CD14-positive monocyte (primary cell): Measurements from ENCODE around the gene RAB10. TPM values are rescaled to one million over a fixed set of nuclear protein-coding genes. Genes with fewer than 3 reads are reported as not detected.
A peak's percentile ranks its signal among the peaks of the same experiment; 100 is the strongest.

Experiments used
- DNase-seq, 3 donors: peaks; one replicate each; pipeline ENCODE4 v3.0.0-alpha.2; 2011 to 2022
- H2AFZ ChIP-seq: 2 replicates; pipeline ENCODE4 v1.6.0; 2012; ENCODE audit warnings: mild to moderate bottlenecking, low read depth, low read length, inconsistent platforms; ENCODE audit not compliant: insufficient read depth, poor library complexity, severe bottlenecking
- H3K27ac ChIP-seq, 2 donors: 1 replicate in 1 of 2; 2 replicates in 1 of 2; pipeline ENCODE4 v1.5.1; 2012 to 2013; ENCODE audit warnings: low read length in 2 of 2, control low read depth in 1 of 2, inconsistent platforms in 1 of 2, low read depth in 1 of 2, mild to moderate bottlenecking in 1 of 2
- H3K27me3 ChIP-seq, 2 donors: one replicate each; pipeline versions ENCODE4 v1.6.0 to v1.6.1; 2011 to 2013; ENCODE audit warnings: low read length in 2 of 2; ENCODE audit not compliant: control insufficient read depth in 2 of 2, insufficient read depth in 2 of 2
- H3K36me3 ChIP-seq, 2 donors: replicated peaks in 1 of 2; 1 replicate in 1 of 2; 2 replicates in 1 of 2; pipeline versions ENCODE4 v1.5.1 to v1.6.1; 2012 to 2013; ENCODE audit warnings: low read length in 2 of 2, control low read depth in 1 of 2, inconsistent platforms in 1 of 2, mild to moderate bottlenecking in 1 of 2; ENCODE audit not compliant: insufficient read depth in 2 of 2, control insufficient read depth in 1 of 2
- H3K4me1 ChIP-seq, 2 donors: 1 replicate in 1 of 2; 2 replicates in 1 of 2; pipeline versions ENCODE4 v1.5.1 to v1.6.1; 2012 to 2013; ENCODE audit warnings: low read length in 2 of 2, control low read depth in 1 of 2, inconsistent platforms in 1 of 2, mild to moderate bottlenecking in 1 of 2, moderate library complexity in 1 of 2; ENCODE audit not compliant: insufficient read depth in 2 of 2, control insufficient read depth in 1 of 2
- H3K4me2 ChIP-seq: replicated peaks from 2 replicates; pipeline ENCODE3; 2012; ENCODE audit warnings: low read length, moderate library complexity, mild to moderate bottlenecking; ENCODE audit not compliant: poor library complexity, severe bottlenecking; ENCODE audit errors: extremely low read depth
- H3K4me3 ChIP-seq, 3 experiments: fragments of 200-600 bp in 1 of 3; sonication (generic) in 1 of 3; replicated peaks in 1 of 3; 1 replicate in 2 of 3; 2 replicates in 1 of 3; pipeline ENCODE4 v1.5.1; 2011 to 2013; ENCODE audit warnings: low read length in 3 of 3, mild to moderate bottlenecking in 3 of 3, control low read depth in 2 of 3, low read depth in 2 of 3, inconsistent platforms in 1 of 3, moderate library complexity in 1 of 3
- H3K79me2 ChIP-seq: 2 replicates; pipeline ENCODE4 v1.6.0; 2012; ENCODE audit warnings: mild to moderate bottlenecking, control low read depth, inconsistent platforms, low read length, moderate library complexity; ENCODE audit not compliant: insufficient read depth
- H3K9ac ChIP-seq: 2 replicates; pipeline ENCODE4 v1.6.0; 2017; ENCODE audit warnings: low read length, mild to moderate bottlenecking; ENCODE audit not compliant: insufficient read depth, poor library complexity, severe bottlenecking
- H3K9me3 ChIP-seq, 2 donors: replicated peaks in 1 of 2; 1 replicate in 1 of 2; 2 replicates in 1 of 2; pipeline versions ENCODE4 v1.5.1 to v1.6.1; 2012 to 2013; ENCODE audit warnings: low read length in 2 of 2, control low read depth in 1 of 2; ENCODE audit not compliant: control insufficient read depth in 1 of 2, insufficient read depth in 1 of 2
- H4K20me1 ChIP-seq: 2 replicates; pipeline ENCODE4 v1.6.0; 2012; ENCODE audit warnings: mild to moderate bottlenecking, low read length, control low read depth, moderate library complexity; ENCODE audit not compliant: insufficient read depth
- H3K27ac Mint-ChIP-seq, 7 donors: one replicate each; pipeline ENCODE4 v1.8.0; 2020; ENCODE audit warnings: mild to moderate bottlenecking in 7 of 7, mixed read lengths in 7 of 7, moderate library complexity in 6 of 7, inconsistent platforms in 2 of 7
- H3K27me3 Mint-ChIP-seq, 3 donors: one replicate each; pipeline ENCODE4 v1.8.0; 2021 to 2022; ENCODE audit warnings: low read depth in 3 of 3, mild to moderate bottlenecking in 3 of 3, mixed read lengths in 3 of 3, moderate library complexity in 3 of 3, inconsistent platforms in 1 of 3
- H3K36me3 Mint-ChIP-seq, 2 donors: one replicate each; pipeline ENCODE4 v1.8.0; 2020; ENCODE audit warnings: mixed read lengths in 2 of 2, inconsistent platforms in 1 of 2, mild to moderate bottlenecking in 1 of 2
- H3K4me1 Mint-ChIP-seq: one replicate; pipeline ENCODE4 v1.8.0; 2020; ENCODE audit warnings: mild to moderate bottlenecking, mixed read lengths
- H3K4me3 Mint-ChIP-seq, 2 donors: one replicate each; pipeline ENCODE4 v1.8.0; 2020; ENCODE audit warnings: mild to moderate bottlenecking in 2 of 2, mixed read lengths in 2 of 2, moderate library complexity in 1 of 2
- H3K9me3 Mint-ChIP-seq, 7 donors: one replicate each; pipeline ENCODE4 v1.8.0; 2020 to 2022; ENCODE audit warnings: mixed read lengths in 7 of 7, mild to moderate bottlenecking in 6 of 7, moderate library complexity in 6 of 7, inconsistent platforms in 2 of 7
- WGBS: methylation state at CpG from one replicate; pipeline ENCODE4 v1.1.5; 2013; ENCODE audit warnings: missing lambda C conversion rate; ENCODE audit not compliant: insufficient coverage; 5-methylcytosine and 5-hydroxymethylcytosine counted together
- intact Hi-C, 2 donors: fragments of 100-400 bp; cut with micrococcal nuclease; formaldehyde crosslinking; loops; one replicate each; pipeline versions ENCODE4 v1.15.0 to v1.15.1; 2023
- polyA plus RNA-seq, 3 donors: library from polyadenylated mRNA; depleted of rRNA in 1 of 3; unstranded in 2 of 3; stranded (reverse) in 1 of 3; fragments of 300-500 nt in 2 of 3; fragments of >200 nt in 1 of 3; fragmentation: Illumina TruSeq in 2 of 3; gene quantifications; 1 replicate in 2 of 3; 2 replicates in 1 of 3; pipeline ENCODE4 v1.2.3, GENCODE V29; 2012 to 2021
- TF ChIP-seq, protein P1 (sequence below): fragments of 200-600 bp; IDR thresholded peaks from one replicate; pipeline ENCODE4 v1.8.0; 2022; ENCODE audit warnings: antibody characterized with exemption, mild to moderate bottlenecking

RAB10 gene
- polyA plus RNA-seq, 3 donors = 38.6 to 258 (median 202) TPM

DNA sequence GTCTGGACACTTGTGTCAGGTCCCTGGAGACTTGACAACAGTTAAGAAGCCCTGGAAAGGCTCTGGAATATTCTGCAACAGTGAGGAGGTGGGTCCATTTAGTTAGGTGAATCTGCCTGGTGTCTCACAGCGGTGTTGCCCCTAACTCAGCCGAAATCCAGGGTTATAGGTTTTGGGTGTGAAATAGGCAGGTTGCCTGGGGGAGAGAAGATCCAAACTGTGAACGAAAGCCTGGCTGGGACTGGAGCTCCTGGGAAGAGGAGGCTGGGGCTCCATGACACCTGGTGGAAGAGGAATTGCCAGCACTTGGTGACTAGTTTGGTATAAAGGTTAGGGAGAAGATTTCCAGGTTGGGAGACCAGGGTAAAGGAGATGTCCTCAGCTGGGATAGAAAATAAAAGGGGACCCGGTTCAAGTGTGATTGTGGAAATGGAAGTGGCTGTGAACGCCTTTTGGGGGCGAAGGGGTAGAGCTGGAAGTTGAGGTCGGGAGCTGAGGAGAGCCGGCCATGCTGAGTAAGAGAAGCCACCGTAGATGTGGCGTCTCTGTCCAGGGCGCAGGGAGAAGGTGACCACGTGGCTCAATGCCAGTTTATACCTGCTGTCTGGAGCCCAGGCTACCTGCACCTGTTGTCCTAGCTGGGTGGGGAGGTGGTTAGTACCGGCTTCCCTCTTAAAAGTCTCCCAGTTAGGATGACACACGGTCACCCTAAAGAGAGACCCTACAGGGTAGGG is 136.0 kb downstream of the RAB10 start:
- Histone ChIP-seq H3K9ac (no peak overlapping the region), H3K4me3 (no peak overlapping the region), H3K9me3 (no peaks in the 10 kb centered on the region), H4K20me1 (no peaks in the 10 kb centered on the region), H3K27me3 (peaks cover 15 to 36% of the 10 kb centered on the region in 2 donors), H2AFZ (no peak overlapping the region), H3K4me2 (no peak overlapping the region), H3K27ac (no peak overlapping the region), H3K4me1 (peaks cover 9 to 14% of the 10 kb centered on the region in 2 donors), H3K79me2 (no peaks in the 10 kb centered on the region), H3K36me3 (no peaks in the 10 kb centered on the region)
- no peak overlapping the region for H3K4me3 Mint-ChIP-seq
- intact Hi-C loops = no loop called here
- H3K4me1 Mint-ChIP-seq = peaks cover 13% of the 10 kb centered on the region
- DNase-seq = no peak
- 86% methylated on average over 12 of the region's 14 CpGs for WGBS
- peaks cover 36 to 48% (median 46%) of the 10 kb centered on the region in 3 donors for H3K27me3 Mint-ChIP-seq
- H3K9me3 Mint-ChIP-seq = peaks cover 7 to 17% (median 11%) of the 10 kb centered on the region in 7 donors
- H3K36me3 Mint-ChIP-seq = peaks cover 12 to 15% of the 10 kb centered on the region in 2 donors
- no peak overlapping the region for H3K27ac Mint-ChIP-seq
- TF ChIP-seq, protein P1, sequence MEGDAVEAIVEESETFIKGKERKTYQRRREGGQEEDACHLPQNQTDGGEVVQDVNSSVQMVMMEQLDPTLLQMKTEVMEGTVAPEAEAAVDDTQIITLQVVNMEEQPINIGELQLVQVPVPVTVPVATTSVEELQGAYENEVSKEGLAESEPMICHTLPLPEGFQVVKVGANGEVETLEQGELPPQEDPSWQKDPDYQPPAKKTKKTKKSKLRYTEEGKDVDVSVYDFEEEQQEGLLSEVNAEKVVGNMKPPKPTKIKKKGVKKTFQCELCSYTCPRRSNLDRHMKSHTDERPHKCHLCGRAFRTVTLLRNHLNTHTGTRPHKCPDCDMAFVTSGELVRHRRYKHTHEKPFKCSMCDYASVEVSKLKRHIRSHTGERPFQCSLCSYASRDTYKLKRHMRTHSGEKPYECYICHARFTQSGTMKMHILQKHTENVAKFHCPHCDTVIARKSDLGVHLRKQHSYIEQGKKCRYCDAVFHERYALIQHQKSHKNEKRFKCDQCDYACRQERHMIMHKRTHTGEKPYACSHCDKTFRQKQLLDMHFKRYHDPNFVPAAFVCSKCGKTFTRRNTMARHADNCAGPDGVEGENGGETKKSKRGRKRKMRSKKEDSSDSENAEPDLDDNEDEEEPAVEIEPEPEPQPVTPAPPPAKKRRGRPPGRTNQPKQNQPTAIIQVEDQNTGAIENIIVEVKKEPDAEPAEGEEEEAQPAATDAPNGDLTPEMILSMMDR = no peak

DNA sequence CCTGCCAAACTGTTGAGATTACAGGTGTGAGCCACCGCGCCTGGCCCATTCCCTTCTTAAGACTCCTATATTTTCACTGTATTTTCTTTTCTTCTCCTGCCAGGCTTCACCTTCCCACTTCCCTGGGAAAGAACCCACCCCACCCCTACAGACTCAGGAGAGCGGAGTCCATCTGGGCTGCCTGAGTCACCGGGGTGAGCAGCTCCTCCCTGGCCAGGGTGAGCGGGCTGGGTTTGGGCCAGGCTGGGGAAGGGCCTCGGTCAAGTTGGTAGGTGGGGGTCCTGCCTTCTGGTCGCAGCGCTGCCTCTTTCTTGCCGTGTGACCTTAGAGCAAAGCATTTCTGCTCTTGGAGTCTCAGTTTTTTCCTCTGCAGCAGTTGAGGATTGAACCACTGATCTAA is 136.9 kb downstream of the RAB10 start:
- H3K79me2 ChIP-seq = no peaks in the 10 kb centered on the region
- no peak overlapping the region for H2AFZ ChIP-seq
- no peaks in the 10 kb centered on the region for H3K36me3 ChIP-seq
- H3K4me1 ChIP-seq = peaks cover 9 to 14% of the 10 kb centered on the region in 2 donors
- Mint-ChIP-seq H3K36me3 (peaks cover 12 to 15% of the 10 kb centered on the region in 2 donors), H3K27ac (peak overlapping the region in 1 of 7 donors; percentile 60), H3K4me1 (peaks cover 13% of the 10 kb centered on the region), H3K4me3 (peak overlapping the region in 1 of 2 donors; percentile 66), H3K27me3 (peaks cover 39 to 57% (median 49%) of the 10 kb centered on the region in 3 donors), H3K9me3 (peaks cover 7 to 17% (median 11%) of the 10 kb centered on the region in 7 donors)
- H4K20me1 ChIP-seq = no peaks in the 10 kb centered on the region
- 100% methylated on average over 3 of the region's 9 CpGs for whole genome bisulfite sequencing
- H3K4me3 ChIP-seq = no peak overlapping the region
- intact Hi-C loops = no loop called here
- no peak overlapping the region for H3K4me2 ChIP-seq
- H3K27ac ChIP-seq = no peak overlapping the region
- TF ChIP-seq, protein P1 = no peak
- DNase-seq = no peak
- H3K9ac ChIP-seq = no peak overlapping the region
- peaks cover 15 to 46% of the 10 kb centered on the region in 2 donors for H3K27me3 ChIP-seq
- H3K9me3 ChIP-seq = no peaks in the 10 kb centered on the region
